Measurements from ENCODE around the gene HEATR1. TPM values are rescaled to one million over a fixed set of nuclear protein-coding genes. Genes with fewer than 3 reads are reported as not detected.
"Not testable (repeated sequence)": the region's sequence is repeated elsewhere in the genome, so short reads cannot be mapped to it uniquely, and the experiment has no call there.

The HEATR1 gene
- total RNA-seq, 2 donors from 2014 or later: 45.2 to 57.1 TPM

DNA sequence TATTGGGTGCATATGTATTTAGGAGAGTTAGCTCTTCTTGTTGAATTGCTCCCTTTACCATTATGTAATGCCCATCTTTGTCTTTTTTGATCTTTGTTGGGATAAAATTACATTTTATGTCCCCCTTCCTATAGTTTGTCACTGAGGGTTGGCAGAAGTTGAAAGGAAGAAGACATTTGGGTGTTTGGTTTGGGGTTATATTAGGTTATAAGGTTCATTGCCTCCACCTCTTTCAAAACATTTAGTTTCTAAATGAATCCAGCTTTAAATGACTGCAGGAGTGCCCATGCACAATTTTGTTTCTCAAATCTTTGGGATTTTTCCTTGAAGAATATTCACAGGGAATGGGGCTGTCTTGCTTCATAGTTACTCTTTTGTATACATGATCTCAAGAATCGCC is 95.1 kb downstream of the HEATR1 start:
- DNase-seq: no peak
- H3K27me3 Mint-ChIP-seq (ENCODE audit: low read depth): no peaks in the 10 kb centered on the region
- H3K4me1 Mint-ChIP-seq (ENCODE audit: low read depth): peaks cover 13% of the 10 kb centered on the region
- H3K36me3 Mint-ChIP-seq (ENCODE audit: insufficient read depth in 2 of 2): no peaks in the 10 kb centered on the region
- H3K9me3 Mint-ChIP-seq: no peaks in the 10 kb centered on the region
- H3K27ac Mint-ChIP-seq: peak overlapping the region; percentile 9
- peak in 1 of 2 donors; percentile 16 for ATAC-seq (replicated peaks in 1 of 2)
- peak overlapping the region in 1 of 2 donors; percentile 64 for H3K4me3 Mint-ChIP-seq

DNA sequence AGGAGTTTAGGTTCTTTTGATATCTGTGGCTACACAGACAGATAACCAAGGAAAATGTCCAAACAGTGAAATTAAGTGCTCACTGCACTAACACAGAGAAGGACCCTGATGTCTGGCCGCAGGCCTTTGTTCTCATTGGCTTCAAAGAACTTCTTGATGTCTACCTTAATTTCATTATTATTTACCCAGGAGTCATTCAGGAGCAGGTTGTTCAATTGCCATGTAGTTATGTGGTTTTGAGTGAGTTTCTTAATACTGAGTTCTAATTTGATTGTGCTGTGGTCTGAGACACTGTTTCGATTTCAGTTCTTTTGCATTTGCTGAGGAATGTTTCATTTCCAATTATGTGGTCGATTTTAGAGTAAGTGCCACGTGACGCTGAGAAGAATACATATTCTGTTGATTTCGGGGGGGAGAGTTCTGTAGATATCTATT is 95.7 kb downstream of the HEATR1 start:
- DNase-seq: no peak
- Mint-ChIP-seq H3K9me3 (no peaks in the 10 kb centered on the region), H3K27ac (peak overlapping the region; percentile 44), H3K27me3 (ENCODE audit: low read depth) (no peaks in the 10 kb centered on the region), H3K36me3 (ENCODE audit: insufficient read depth in 2 of 2) (no peaks in the 10 kb centered on the region), H3K4me1 (ENCODE audit: low read depth) (peaks cover 13% of the 10 kb centered on the region), H3K4me3 (peak overlapping the region in 1 of 2 donors; percentile 64)
- ATAC-seq (replicated peaks in 1 of 2): peak; percentile 63 to 67

DNA sequence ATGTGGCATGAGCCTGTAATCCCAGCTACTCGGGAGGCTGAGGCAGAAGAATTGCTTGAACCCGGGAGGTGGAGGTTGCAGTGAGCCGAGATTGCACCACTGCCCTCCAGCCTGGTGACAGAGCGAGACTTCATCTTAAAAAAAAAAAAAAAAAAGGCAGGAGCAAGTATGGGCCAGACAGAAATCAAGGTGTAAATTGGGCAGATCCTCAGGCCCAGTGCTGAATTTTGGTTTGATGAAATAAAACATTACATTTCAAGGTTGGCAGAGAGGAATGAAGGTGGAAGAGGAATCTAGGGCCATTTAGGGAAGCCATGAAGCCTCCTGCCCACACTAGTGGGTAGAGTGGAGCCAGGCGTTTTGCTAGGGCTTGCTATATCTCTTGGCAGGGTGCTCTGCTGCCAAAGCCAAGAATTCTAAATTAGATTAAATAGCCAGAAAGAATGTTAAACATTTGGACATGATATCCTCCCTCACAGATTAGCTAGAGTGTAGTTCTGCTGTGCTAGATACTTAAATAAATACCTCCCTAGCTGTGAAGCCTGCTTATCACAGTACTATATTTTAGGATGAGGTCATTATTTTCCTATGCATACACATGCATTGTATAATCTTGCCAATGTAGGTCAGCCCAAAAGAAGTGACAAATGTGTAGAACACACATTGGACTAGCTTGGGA is 97.2 kb downstream of the HEATR1 start:
- peak in 1 of 2 donors; percentile 67 for ATAC-seq (replicated peaks in 1 of 2)

DNA sequence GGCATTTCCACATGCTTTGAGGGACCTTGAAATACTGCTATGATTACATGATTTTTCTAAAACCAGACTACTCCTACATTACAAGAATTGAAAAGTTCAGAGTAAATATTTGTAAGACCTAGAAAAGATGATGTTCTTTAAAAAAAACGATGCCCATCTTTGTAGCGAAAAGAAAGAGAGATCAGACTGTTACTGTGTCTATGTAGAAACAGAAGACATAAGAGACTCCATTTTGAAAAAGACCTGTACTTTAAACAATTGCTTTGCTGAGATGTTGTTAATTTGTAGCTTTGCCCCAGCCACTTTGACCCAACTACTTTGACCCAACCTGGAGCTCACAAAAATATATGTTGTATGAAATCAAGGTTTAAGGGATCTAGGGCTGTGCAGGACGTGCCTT is 100.0 kb downstream of the HEATR1 start:
- H3K4me1 Mint-ChIP-seq (ENCODE audit: low read depth): peaks cover 22% of the 10 kb centered on the region
- ATAC-seq (replicated peaks in 1 of 2); H3K36me3 Mint-ChIP-seq (ENCODE audit: insufficient read depth in 2 of 2); DNase-seq; H3K4me3 Mint-ChIP-seq; H3K27ac Mint-ChIP-seq; H3K27me3 Mint-ChIP-seq (ENCODE audit: low read depth); H3K9me3 Mint-ChIP-seq: not testable (repeated sequence)

More for the DNA sequence above, 97.2 kb downstream of the HEATR1 start:
- no peak for DNase-seq
- no peak overlapping the region for H3K27ac Mint-ChIP-seq
- no peak overlapping the region for H3K4me3 Mint-ChIP-seq
- H3K9me3 Mint-ChIP-seq: no peaks in the 10 kb centered on the region
- peaks cover 23% of the 10 kb centered on the region for H3K4me1 Mint-ChIP-seq (ENCODE audit: low read depth)
- H3K36me3 Mint-ChIP-seq (ENCODE audit: insufficient read depth in 2 of 2): no peaks in the 10 kb centered on the region
- H3K27me3 Mint-ChIP-seq (ENCODE audit: low read depth): no peaks in the 10 kb centered on the region

DNA sequence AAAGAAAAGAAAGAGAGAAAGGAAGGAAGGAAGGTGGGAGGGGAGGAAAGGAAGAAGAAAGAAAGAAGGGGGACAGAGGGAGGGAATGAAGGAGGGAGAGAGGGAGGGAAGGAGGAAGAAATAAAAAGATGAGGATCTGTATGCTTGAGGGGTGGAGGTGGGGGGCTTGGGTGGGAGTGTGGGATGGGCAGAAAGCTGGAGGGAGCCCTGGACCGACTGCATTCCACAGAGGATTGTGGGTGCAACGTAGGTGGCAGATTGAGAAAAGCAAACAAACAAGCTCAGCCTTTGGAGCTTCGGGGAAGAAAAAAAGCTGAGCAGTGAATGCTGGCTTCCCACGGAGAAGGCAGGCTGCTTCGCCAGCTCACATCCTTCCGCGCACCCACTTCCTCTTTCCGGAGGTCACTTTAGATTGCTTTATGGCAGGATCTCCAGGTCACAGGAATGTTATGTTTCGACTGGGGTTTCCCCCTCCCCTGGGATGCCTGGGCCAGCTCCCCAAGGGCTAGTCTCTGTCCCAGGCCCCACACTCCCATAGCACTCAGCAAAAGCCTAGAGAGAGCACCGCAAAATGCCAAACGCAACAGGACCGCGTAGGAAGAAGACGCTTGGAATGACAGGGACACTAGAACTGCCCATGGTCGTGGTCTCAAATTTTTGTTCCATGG is 101.2 kb downstream of the HEATR1 start:
- Mint-ChIP-seq H3K4me1 (ENCODE audit: low read depth) (peaks cover 10% of the 10 kb centered on the region), H3K9me3 (no peaks in the 10 kb centered on the region), H3K36me3 (ENCODE audit: insufficient read depth in 2 of 2) (no peaks in the 10 kb centered on the region), H3K4me3 (peak overlapping the region; percentile 68 to 96), H3K27ac (peak overlapping the region; percentile 99), H3K27me3 (ENCODE audit: low read depth) (no peaks in the 10 kb centered on the region)
- DNase-seq: peak in 1 of 2 donors; percentile 26
- peak in 1 of 2 donors; percentile 26 for ATAC-seq (replicated peaks in 1 of 2)

DNA sequence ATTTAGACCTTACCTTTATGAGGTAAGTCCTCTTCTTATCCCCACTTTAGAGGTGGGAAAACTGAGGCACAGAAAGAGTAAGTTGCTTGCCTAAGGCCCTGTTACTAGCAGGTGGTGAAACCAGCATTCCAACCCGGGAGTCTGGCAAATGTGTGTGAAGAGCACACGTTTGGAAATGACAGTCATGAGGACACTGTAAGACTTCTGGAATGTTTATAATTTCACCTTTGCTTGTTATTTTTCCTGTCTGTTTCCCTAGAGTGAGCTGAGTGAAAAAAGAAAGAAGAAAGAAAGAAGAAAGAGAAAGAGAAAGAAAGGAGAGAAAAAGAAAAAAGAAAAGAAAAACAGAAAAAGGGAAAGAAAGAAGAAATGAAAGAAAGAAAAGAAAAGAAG is 101.7 kb downstream of the HEATR1 start:
- peak overlapping the region; percentile 68 to 96 for H3K4me3 Mint-ChIP-seq
- H3K27me3 Mint-ChIP-seq (ENCODE audit: low read depth): no peaks in the 10 kb centered on the region
- no peaks in the 10 kb centered on the region for H3K36me3 Mint-ChIP-seq (ENCODE audit: insufficient read depth in 2 of 2)
- peak overlapping the region; percentile 99 for H3K27ac Mint-ChIP-seq
- ATAC-seq (replicated peaks in 1 of 2): no peak
- no peaks in the 10 kb centered on the region for H3K9me3 Mint-ChIP-seq
- H3K4me1 Mint-ChIP-seq (ENCODE audit: low read depth): peaks cover 9% of the 10 kb centered on the region
- DNase-seq: no peak

DNA sequence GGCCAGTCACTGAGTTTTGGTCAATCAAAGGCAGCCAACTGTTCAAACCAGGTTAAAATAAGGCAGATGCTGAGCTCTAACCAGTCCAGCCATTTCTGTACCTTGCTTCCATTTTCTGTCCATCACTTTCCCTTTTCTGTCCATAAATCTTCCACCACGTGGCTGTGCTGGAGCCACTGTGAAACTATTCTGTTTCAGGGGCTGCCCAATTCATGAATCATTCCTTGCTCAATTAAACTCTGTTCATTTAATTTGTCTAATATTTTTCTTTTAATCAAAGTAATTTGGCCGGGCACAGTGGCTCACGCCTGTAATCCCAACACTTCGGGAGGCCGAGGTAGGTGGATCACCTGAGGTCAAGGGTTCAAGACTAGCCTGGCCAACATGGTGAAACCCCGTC is 103.2 kb downstream of the HEATR1 start:
- peaks cover 6% of the 10 kb centered on the region for H3K27me3 Mint-ChIP-seq (ENCODE audit: low read depth)
- H3K9me3 Mint-ChIP-seq: no peaks in the 10 kb centered on the region
- H3K36me3 Mint-ChIP-seq (ENCODE audit: insufficient read depth in 2 of 2): no peaks in the 10 kb centered on the region
- peaks cover 9% of the 10 kb centered on the region for H3K4me1 Mint-ChIP-seq (ENCODE audit: low read depth)
- no peak overlapping the region for H3K4me3 Mint-ChIP-seq
- no peak overlapping the region for H3K27ac Mint-ChIP-seq
- DNase-seq (no peak), ATAC-seq (replicated peaks in 1 of 2) (no peak)

Other genes with a start within 250 kb of the HEATR1 start
- 1 to 10 TPM; 1.9 to 7.1 TPM for gene EDARADD, start 210.2 kb downstream of the HEATR1 start, total RNA-seq
- 10 to 100 TPM; 70.1 to 96.9 TPM for gene LGALS8, start 80.5 kb downstream of the HEATR1 start, total RNA-seq
- under 1 TPM in 1 of 2 donors, not detected in 1; 0.07 TPM for gene ACTN2, start 82.0 kb upstream of the HEATR1 start, total RNA-seq
- gene MTR, start 190.8 kb upstream of the HEATR1 start, total RNA-seq: 10 to 100 TPM; 61.1 to 69.8 TPM